Central memory CD8-positive, alpha-beta T cell (primary cell): Measurements from ENCODE around the gene SYVN1.

Experiments
- ATAC-seq: fragments of 150-1000 bp; cut with Tn5 transposase; replicated peaks from 2 replicates; pipeline ENCODE4 v1.10.0; 2022; ENCODE audit warnings: mild to moderate bottlenecking, moderate FRiP score, moderate number of reproducible peaks; ENCODE audit not compliant: poor library complexity, severe bottlenecking; ENCODE audit errors: extremely low read depth
- DNase-seq, 2 donors: peaks; one replicate each; pipeline ENCODE4 v3.0.0; 2021; ENCODE audit warnings: low spot score in 2 of 2
- H3K27ac Mint-ChIP-seq: one replicate; pipeline ENCODE4 v1.8.0; 2022; ENCODE audit warnings: low read depth, mild to moderate bottlenecking, moderate library complexity, mixed read lengths
- H3K27me3 Mint-ChIP-seq: one replicate; pipeline ENCODE4 v1.8.0; 2022; ENCODE audit warnings: mixed read lengths
- H3K36me3 Mint-ChIP-seq: one replicate; pipeline ENCODE4 v1.8.0; 2022; ENCODE audit warnings: mild to moderate bottlenecking, moderate library complexity, mixed read lengths; ENCODE audit not compliant: insufficient read depth
- H3K4me1 Mint-ChIP-seq: one replicate; pipeline ENCODE4 v1.8.0; 2022; ENCODE audit warnings: mixed read lengths
- H3K4me3 Mint-ChIP-seq: one replicate; pipeline ENCODE4 v1.8.0; 2022; ENCODE audit warnings: mild to moderate bottlenecking, moderate library complexity, mixed read lengths
- H3K9me3 Mint-ChIP-seq: one replicate; pipeline ENCODE4 v1.8.0; 2022; ENCODE audit warnings: mixed read lengths

Gene SYVN1

DNA sequence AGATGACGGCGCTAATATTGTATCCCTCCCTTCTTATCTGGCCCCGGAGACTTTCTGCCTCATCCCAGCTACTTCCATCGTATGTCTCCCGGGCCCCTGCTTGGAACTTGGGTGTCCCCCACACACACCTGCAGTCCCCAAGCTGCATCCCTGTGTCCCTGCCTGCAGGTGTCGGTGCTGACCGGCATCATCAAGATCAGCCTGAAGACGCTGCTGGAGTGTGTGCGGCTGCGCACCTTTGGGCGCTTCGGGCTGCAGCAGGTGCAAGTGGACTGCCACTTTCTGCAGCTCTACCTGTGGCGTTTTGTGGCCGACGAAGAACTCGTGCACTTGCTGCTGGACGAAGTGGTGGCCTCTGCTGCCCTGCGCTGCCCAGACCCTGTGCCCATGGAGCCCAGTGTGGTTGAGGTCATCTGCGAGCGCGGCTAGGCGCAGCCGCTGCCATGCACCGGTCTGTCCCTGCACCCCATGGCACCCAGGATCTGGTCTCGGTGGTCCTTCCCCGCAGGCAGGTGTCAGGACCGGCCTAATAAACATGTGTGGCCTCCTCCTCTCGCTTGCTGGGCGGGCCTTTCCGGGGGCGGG lies 23.1 kb downstream of the SYVN1 start:
- ATAC-seq (no peak), DNase-seq (no peak)
- Mint-ChIP-seq H3K27me3 (no peaks in the 10 kb centered on the region), H3K4me3 (peak overlapping the region; percentile 95), H3K4me1 (peaks cover 33% of the 10 kb centered on the region), H3K27ac (peak overlapping the region; percentile 98), H3K9me3 (no peaks in the 10 kb centered on the region), H3K36me3 (peaks cover 27% of the 10 kb centered on the region)

- ATAC-seq: peak; percentile 57
- H3K27me3 Mint-ChIP-seq: no peaks in the 10 kb centered on the region
- peaks cover 31% of the 10 kb centered on the region for H3K36me3 Mint-ChIP-seq
- peaks cover 33% of the 10 kb centered on the region for H3K4me1 Mint-ChIP-seq
- peak; percentile 95 to 99 for DNase-seq
- no peaks in the 10 kb centered on the region for H3K9me3 Mint-ChIP-seq
- H3K4me3 Mint-ChIP-seq: peak overlapping the region; percentile 95
- peak overlapping the region; percentile 69 for H3K27ac Mint-ChIP-seq
These were observed 23.9 kb downstream of the SYVN1 start for GRCh38 chr11:65110354-65110861.

- Mint-ChIP-seq H3K4me3 (no peak overlapping the region), H3K27ac (peak overlapping the region; percentile 69), H3K36me3 (peaks cover 34% of the 10 kb centered on the region), H3K4me1 (peaks cover 33% of the 10 kb centered on the region), H3K9me3 (no peaks in the 10 kb centered on the region), H3K27me3 (no peaks in the 10 kb centered on the region)
- DNase-seq (no peak), ATAC-seq (no peak)
These were observed 24.8 kb downstream of the SYVN1 start for GRCh38 chr11:65109231-65110198.

DNA sequence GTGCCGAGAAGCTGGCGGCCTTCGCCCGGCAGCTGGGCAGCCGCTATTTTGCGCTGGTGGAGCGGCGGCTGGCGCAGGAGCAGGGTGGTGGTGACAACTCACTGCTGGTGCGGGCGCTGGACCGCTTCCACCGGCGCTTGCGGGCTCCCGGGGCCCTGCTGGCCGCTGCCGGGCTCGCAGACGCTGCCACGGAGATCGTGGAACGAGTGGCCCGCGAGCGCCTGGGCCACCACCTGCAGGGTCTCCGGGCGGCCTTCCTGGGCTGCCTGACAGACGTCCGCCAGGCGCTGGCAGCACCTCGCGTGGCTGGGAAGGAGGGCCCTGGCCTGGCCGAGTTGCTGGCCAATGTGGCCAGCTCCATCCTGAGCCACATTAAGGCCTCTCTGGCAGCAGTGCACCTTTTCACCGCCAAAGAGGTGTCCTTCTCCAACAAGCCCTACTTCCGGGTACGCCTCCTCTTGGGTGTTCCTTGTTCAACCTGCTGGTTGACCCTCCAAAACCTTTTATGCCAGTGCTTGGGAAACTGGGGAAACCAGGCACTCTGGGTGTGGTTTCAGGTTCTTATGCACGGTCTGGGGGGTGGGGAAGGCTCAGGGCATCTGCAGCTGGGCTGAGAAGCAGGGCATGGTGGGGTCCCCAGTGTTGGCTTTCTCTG lies 25.7 kb downstream of the SYVN1 start:
- DNase-seq (no peak), ATAC-seq (no peak)
- H3K9me3 Mint-ChIP-seq: no peaks in the 10 kb centered on the region
- no peak overlapping the region for H3K27ac Mint-ChIP-seq
- no peaks in the 10 kb centered on the region for H3K27me3 Mint-ChIP-seq
- peaks cover 32% of the 10 kb centered on the region for H3K36me3 Mint-ChIP-seq
- H3K4me3 Mint-ChIP-seq: no peak overlapping the region
- H3K4me1 Mint-ChIP-seq: peaks cover 34% of the 10 kb centered on the region

DNA sequence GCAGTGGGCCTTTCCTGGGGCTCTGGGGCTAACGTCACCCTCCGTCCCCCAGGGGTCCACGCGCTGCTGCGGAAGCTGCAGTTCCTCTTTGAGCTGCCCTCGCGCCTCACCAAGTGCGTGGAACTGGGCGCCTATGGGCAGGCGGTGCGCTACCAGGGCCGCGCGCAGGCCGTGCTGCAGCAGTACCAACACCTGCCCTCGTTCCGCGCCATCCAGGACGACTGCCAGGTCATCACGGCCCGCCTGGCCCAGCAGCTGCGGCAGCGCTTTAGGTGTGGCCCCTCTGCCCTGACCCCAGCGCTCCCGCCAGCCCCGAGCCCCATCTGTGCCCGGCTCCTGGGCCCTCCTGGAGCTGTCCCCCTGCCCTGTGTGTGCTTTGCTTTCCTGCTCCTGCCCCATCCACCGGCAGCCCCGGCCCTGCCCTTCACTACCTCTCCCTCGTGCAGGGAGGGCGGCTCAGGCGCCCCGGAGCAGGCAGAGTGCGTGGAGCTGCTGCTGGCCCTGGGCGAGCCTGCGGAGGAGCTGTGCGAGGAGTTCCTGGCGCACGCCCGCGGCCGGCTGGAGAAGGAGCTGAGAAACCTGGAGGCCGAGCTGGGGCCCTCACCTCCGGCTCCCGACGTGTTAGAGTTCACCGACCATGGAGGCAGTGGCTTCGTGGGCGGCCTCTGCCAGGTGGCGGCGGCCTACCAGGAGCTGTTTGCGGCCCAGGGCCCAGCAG lies 26.4 kb downstream of the SYVN1 start:
- Mint-ChIP-seq H3K36me3 (peaks cover 33% of the 10 kb centered on the region), H3K27me3 (no peaks in the 10 kb centered on the region), H3K27ac (no peak overlapping the region), H3K4me3 (no peak overlapping the region), H3K4me1 (peaks cover 33% of the 10 kb centered on the region), H3K9me3 (no peaks in the 10 kb centered on the region)
- ATAC-seq (no peak), DNase-seq (no peak)

DNA sequence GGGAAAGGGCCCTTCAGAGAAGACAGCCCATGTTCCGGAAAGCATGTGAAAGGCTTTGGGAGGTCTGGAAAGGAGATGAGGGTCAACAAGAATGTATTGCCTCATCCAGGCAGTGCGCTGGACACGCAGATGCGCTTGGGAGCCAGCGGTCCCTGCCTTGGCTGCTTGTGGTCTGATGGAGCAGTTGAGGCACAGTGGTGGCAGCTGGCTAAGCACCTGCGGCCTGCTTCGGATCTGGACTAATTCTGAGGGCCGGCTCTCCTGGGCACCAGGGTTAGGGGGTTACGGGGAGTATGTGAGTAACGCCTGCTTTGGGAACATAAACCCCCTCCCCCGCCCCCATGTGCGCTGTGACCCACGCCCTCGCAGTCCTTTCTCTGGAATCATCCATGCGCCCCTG lies 27.2 kb downstream of the SYVN1 start:
- Mint-ChIP-seq H3K4me3 (no peak overlapping the region), H3K9me3 (no peaks in the 10 kb centered on the region), H3K27me3 (no peaks in the 10 kb centered on the region), H3K27ac (no peak overlapping the region), H3K4me1 (peaks cover 29% of the 10 kb centered on the region), H3K36me3 (peaks cover 32% of the 10 kb centered on the region)
- ATAC-seq: no peak
- no peak for DNase-seq

DNA sequence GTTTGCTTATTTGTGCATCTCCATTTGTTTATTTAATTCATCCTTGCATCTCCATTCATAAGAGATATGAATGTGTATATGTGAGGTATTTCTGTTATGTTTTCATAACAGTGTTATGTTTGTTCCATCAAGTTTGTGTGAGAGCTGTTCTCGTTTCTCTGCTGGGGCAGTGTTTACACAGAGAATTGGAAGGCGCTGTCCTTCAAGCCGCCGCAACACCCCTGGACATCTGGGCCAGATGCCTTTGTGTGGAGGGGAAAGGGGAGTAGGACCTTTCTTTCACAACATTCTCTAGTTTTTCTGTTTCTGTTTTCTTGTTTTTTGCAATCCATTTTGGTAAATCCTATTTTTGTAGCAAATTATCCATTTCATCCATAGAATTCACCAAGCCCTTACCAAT lies 29.7 kb downstream of the SYVN1 start:
- H3K36me3 Mint-ChIP-seq: peaks cover 22% of the 10 kb centered on the region

DNA sequence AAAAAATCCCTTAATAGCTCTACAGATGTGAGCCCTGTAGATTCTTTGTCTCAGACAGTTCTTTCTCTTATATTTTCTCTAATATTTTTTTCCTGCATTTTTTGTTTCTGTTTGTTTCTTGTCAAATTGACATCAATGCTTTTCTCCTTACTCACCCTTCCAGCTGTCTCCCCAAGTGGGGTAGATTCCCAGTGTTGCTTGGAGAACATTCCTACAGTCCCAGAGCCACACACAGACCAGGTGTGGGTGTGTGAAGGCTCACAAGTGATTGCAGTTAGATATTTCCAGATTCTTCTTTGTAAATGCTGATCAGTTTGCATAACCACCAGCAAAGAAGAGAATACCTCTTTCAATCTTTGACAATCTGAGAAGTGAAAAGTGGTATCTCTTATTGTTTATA lies 30.8 kb downstream of the SYVN1 start:
- H3K36me3 Mint-ChIP-seq: peaks cover 18% of the 10 kb centered on the region
- no peak for ATAC-seq
- no peak overlapping the region for H3K27ac Mint-ChIP-seq
- H3K9me3 Mint-ChIP-seq: no peaks in the 10 kb centered on the region
- no peaks in the 10 kb centered on the region for H3K27me3 Mint-ChIP-seq
- no peak for DNase-seq
- H3K4me3 Mint-ChIP-seq: no peak overlapping the region
- H3K4me1 Mint-ChIP-seq: peaks cover 14% of the 10 kb centered on the region

More for the DNA sequence above, 29.7 kb downstream of the SYVN1 start:
- no peak overlapping the region for H3K27ac Mint-ChIP-seq
- ATAC-seq (no peak), DNase-seq (no peak)
- H3K4me1 Mint-ChIP-seq: peaks cover 8% of the 10 kb centered on the region
- H3K4me3 Mint-ChIP-seq: no peak overlapping the region
- no peaks in the 10 kb centered on the region for H3K27me3 Mint-ChIP-seq
- H3K9me3 Mint-ChIP-seq: no peaks in the 10 kb centered on the region

DNA sequence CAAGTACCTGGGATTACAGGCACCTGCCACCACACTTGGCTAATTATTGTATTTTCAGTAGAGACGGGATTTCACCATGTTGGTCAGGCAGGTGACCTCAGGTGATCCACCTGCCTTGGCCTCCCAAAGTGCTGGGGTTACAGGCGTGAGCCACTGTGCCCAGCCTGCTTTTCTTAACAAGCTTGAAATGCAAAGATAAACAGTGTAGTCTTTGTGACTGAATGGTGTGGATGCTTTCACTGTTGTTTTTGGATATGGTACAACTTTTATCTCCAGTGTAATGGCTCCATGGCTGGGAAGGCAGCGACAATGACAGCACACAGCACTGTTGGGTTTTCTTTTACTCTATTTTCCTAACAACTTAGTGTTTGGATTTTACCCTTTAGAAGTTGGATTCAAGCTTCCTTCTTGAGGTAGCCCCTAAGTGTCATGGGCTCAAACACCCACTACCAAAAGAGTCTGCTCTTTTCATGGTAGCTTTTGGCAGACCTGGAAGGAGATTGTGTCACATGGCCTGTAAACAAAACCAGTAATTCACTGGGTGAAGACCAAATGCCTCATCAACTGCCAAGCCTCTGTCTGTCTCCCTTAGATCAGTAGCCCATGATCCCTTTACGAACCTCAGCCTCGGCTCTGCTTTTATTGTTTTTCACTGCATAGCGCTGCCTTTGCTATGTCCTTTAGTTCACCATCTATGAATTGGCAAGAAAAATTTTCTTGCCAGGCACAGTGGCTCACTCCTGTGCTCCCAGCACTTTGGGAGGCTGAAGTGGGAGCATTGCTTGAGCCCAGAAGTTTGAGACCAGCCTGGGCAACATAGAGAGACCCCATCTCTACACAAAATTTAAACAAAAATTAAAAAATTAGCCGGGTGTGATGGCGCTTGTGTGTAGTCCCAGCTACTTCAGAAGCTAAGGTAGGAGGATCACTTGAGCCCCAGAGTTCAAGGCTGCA lies 31.9 kb downstream of the SYVN1 start:
- Mint-ChIP-seq H3K36me3 (peaks cover 15% of the 10 kb centered on the region), H3K4me1 (peaks cover 14% of the 10 kb centered on the region), H3K27me3 (no peaks in the 10 kb centered on the region), H3K9me3 (no peaks in the 10 kb centered on the region), H3K4me3 (no peak overlapping the region), H3K27ac (no peak overlapping the region)
- ATAC-seq: no peak
- DNase-seq: no peak

DNA sequence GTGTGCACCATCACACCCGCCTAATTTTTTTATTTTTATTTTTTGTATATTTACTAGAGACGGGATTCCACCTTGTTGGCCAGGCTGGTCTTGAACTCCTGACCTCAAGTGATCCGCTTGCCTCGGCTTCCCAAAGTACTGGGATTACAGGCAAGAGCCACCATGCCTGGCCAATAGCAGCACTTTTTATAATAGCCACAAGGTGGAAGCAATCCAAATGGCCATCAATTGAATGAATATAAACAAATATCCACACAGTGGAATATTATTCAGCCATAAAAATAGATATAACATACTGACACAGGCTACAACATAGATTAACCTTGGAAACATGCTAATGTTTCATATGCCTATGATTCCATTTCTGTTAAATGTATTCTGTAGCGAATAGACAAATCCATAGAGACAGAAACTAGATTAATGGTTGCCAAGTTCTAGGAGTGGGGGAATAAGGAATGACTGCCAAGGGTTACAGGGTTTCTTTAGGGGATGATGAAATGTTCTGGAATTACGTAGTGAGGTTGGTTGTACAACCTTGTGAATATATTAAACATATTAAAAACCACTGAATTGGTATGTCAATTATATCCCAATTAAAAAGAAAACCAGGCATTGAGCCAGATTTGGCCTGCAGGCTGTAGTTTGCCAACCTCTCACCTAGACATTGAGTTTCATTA lies 33.5 kb downstream of the SYVN1 start:
- Mint-ChIP-seq H3K9me3 (no peaks in the 10 kb centered on the region), H3K27me3 (no peaks in the 10 kb centered on the region), H3K27ac (no peak overlapping the region), H3K4me3 (no peak overlapping the region), H3K4me1 (peaks cover 17% of the 10 kb centered on the region), H3K36me3 (peaks cover 9% of the 10 kb centered on the region)
- DNase-seq: no peak
- no peak for ATAC-seq

- peak overlapping the region; percentile 86 for H3K27ac Mint-ChIP-seq
- H3K4me3 Mint-ChIP-seq: peak overlapping the region; percentile 81
- no peaks in the 10 kb centered on the region for H3K27me3 Mint-ChIP-seq
- ATAC-seq: no peak
- no peak for DNase-seq
- no peaks in the 10 kb centered on the region for H3K9me3 Mint-ChIP-seq
- peaks cover 2% of the 10 kb centered on the region for H3K36me3 Mint-ChIP-seq
- H3K4me1 Mint-ChIP-seq: peaks cover 11% of the 10 kb centered on the region
These were observed 37.4 kb downstream of the SYVN1 start for GRCh38 chr11:65096926-65097325.
